HG03280 (cell line): Measurements from ENCODE around the gene LRP8.
A peak's percentile ranks its signal among the peaks of the same experiment; 100 is the strongest.

Experiments
- ATAC-seq: cut with Tn5 transposase; IDR thresholded peaks from one replicate; pipeline ENCODE4 v1.9.1; 2021; ENCODE audit warnings: mild to moderate bottlenecking, moderate library complexity; ENCODE audit not compliant: unreplicated experiment

The LRP8 gene

GRCh38 chr1:53328009-53328461 is at the start of gene LRP8:
LRP8 (minus strand) TSS chr1:53328070; CDS start chr1:53327912, 158 bp downstream.
- peak; percentile 43 for ATAC-seq

- no peak for ATAC-seq
Measured at GRCh38 chr1:53377438-53377841, 49.6 kb upstream of the LRP8 start.

GRCh38 chr1:53376742-53377437 is 49.0 kb upstream of the LRP8 start:
- ATAC-seq = no peak

GRCh38 chr1:53376041-53376461 is 48.2 kb upstream of the LRP8 start:
- no peak for ATAC-seq

- no peak for ATAC-seq
Measured at GRCh38 chr1:53375440-53375839, 47.6 kb upstream of the LRP8 start.

- no peak for ATAC-seq
Measured at GRCh38 chr1:53373246-53373645, 45.4 kb upstream of the LRP8 start.

GRCh38 chr1:53372501-53372951 is 44.7 kb upstream of the LRP8 start:
- no peak for ATAC-seq

GRCh38 chr1:53371851-53372250 is 44.0 kb upstream of the LRP8 start:
- no peak for ATAC-seq

GRCh38 chr1:53371121-53371666 is 43.3 kb upstream of the LRP8 start:
- no peak for ATAC-seq

- ATAC-seq = no peak
Measured at GRCh38 chr1:53370369-53370961, 42.6 kb upstream of the LRP8 start.

- ATAC-seq = no peak
Measured at GRCh38 chr1:53369761-53370160, 41.9 kb upstream of the LRP8 start.

GRCh38 chr1:53369034-53369750 is 41.3 kb upstream of the LRP8 start:
- ATAC-seq = no peak

GRCh38 chr1:53368314-53369033 is 40.6 kb upstream of the LRP8 start:
- ATAC-seq = no peak

GRCh38 chr1:53367503-53368313 is 39.8 kb upstream of the LRP8 start:
- peak; percentile 88 for ATAC-seq

GRCh38 chr1:53366901-53367502 is 39.1 kb upstream of the LRP8 start:
- no peak for ATAC-seq

- ATAC-seq = no peak
Measured at GRCh38 chr1:53365437-53366063, 37.7 kb upstream of the LRP8 start.

- no peak for ATAC-seq
Measured at GRCh38 chr1:53362851-53363642, 35.2 kb upstream of the LRP8 start.

GRCh38 chr1:53362270-53362669 is 34.4 kb upstream of the LRP8 start:
- no peak for ATAC-seq
